Activated naive CD8-positive, alpha-beta T cell (primary cell): ENCODE data around the gene KDM8.

Experiments used
- H3K27ac Mint-ChIP-seq: one replicate; pipeline ENCODE4 v1.8.0; 2021; ENCODE audit warnings: mixed read lengths
- H3K27me3 Mint-ChIP-seq: one replicate; pipeline ENCODE4 v1.8.0; 2021; ENCODE audit warnings: mixed read lengths
- H3K36me3 Mint-ChIP-seq: one replicate; pipeline ENCODE4 v1.8.0; 2021; ENCODE audit warnings: mixed read lengths
- H3K4me1 Mint-ChIP-seq: one replicate; pipeline ENCODE4 v1.8.0; 2021; ENCODE audit warnings: low read depth, mixed read lengths
- H3K4me3 Mint-ChIP-seq: one replicate; pipeline ENCODE4 v1.8.0; 2021; ENCODE audit warnings: mild to moderate bottlenecking, mixed read lengths
- H3K9me3 Mint-ChIP-seq: one replicate; pipeline ENCODE4 v1.8.0; 2021; ENCODE audit warnings: low read depth, mixed read lengths

KDM8 gene

DNA sequence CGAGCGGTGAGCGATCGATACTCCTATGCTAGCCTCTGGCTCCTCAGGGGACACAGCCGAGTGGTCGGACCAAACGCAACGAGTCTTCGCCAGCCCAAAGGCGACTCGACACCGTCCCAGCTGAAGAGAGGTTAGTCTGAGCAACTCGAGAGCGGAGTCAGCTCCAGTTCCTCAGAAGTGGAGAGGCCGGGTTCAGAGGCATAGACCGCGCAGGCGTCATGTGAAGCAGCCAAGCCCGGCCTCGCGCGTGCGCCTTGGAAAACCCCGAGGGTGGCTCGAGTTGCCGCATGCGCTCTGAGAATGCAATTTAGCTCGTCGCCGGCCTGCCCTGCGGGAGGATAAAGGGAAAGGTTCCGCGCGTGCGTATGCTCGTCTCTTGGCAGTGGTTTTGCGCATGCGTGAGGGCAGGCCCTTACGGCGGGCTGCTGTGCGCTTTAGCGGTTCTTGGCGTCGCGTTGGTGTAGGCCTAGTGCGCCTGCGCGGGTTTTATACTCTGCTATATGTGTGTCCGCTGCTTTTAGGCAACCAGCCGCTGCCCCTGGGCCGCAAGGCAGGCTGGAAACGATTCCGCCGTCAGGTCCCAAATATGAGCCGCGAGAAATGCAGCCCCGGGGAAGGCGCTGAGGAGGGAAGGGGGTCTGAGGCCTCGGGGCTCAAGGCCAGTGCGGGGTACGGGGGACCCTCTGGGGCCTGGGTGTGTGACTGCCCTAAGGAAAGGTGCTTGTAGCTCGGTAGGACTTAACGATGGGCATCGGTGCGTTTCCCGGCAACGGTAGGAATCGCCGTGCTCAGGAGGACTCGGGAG is at the start of gene KDM8:
KDM8 (plus strand) TSS at position 20 of the 805 bp plus-strand sequence. CDS start 6,598 bp downstream, outside the sequence.
- Mint-ChIP-seq H3K4me1 (peaks cover 51% of the 10 kb centered on the region), H3K27me3 (no peaks in the 10 kb centered on the region), H3K36me3 (peaks cover 2% of the 10 kb centered on the region), H3K9me3 (no peaks in the 10 kb centered on the region), H3K4me3 (peak within 1 kb of the TSS; percentile 100), H3K27ac (peak within 1 kb of the TSS; percentile 100)

DNA sequence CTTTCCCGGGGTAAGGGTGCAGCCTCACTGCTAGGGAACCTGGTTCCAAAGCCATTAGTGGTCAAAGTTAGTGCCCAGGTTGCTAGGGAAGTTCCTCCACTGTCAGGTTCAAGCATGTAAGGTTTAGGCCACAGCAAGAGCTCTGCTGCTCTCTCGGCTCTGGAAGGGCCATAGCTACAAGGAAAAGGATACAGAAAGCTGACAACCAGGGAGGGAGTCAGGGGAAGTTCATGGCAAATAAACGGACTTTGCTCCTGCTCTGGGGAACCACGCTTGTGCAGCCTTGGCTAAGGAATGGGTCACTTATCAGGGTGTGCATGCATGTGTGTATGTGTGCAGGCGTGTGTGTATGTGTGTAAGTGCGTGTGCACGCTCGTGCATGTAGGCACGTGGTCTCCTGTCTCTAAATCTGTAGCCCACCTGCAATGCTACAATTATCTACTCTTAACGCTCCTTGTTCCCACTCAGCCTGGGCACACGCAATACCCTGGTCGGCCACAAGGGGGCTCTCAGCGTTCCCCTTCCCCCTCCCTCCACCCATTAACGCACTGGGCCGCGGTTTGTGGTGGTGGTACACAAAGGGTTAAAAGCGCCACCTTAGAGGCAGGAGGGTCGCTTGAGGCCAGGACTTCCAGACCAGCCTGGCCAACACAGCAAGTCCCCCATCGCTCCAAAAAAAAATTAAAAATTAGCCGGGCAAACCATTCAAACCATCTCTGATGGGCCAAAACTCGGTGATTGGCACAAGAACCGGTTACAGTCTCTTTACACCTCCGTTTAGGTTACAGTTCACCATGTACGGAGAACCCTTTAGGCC is 48.4 kb upstream of the KDM8 start:
- Mint-ChIP-seq H3K4me3 (no peak overlapping the region), H3K9me3 (no peaks in the 10 kb centered on the region), H3K36me3 (no peaks in the 10 kb centered on the region), H3K4me1 (peaks cover 19% of the 10 kb centered on the region), H3K27me3 (no peaks in the 10 kb centered on the region), H3K27ac (no peak overlapping the region)

DNA sequence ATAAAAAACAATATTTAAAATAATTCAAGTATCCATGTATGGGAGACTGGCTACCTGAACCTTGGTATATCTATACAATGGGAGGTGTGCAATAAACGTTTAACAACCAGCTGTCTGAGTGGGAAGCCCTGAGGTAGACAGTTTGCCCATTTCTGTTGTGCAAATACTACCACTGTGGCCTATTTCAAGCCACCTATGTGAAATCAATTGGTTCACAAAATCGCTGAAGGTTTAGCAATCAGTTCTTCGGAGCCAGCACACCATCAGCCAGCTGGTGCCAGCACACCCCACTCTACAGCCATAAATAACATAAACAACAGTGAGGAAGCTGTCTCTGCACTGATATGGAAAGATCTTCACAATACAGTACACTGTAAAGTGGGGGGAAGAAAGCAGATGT is 46.7 kb upstream of the KDM8 start:
- no peak overlapping the region for H3K4me3 Mint-ChIP-seq
- no peaks in the 10 kb centered on the region for H3K27me3 Mint-ChIP-seq
- H3K9me3 Mint-ChIP-seq = no peaks in the 10 kb centered on the region
- H3K27ac Mint-ChIP-seq = no peak overlapping the region
- H3K36me3 Mint-ChIP-seq = no peaks in the 10 kb centered on the region
- H3K4me1 Mint-ChIP-seq = peaks cover 17% of the 10 kb centered on the region

DNA sequence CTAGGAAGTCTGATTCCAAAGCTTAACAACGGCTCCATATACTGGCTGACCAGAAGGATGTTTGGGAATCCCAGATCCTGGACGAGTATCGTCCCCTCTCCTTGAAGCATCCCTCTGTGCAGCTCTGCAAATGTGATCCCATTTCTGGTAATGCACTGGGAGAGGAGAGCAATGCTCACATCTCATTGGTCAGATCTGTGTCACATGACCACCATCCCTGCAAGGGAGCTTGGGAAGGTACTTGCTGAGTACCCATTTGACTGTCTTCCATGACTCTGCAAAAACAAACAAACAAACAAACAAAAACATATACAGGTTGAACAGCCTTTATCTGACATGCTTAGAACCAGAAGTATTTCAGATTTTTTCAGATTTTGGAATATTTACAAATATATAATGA is 41.9 kb upstream of the KDM8 start:
- no peaks in the 10 kb centered on the region for H3K9me3 Mint-ChIP-seq
- no peaks in the 10 kb centered on the region for H3K27me3 Mint-ChIP-seq
- H3K36me3 Mint-ChIP-seq = peaks cover 2% of the 10 kb centered on the region
- H3K4me3 Mint-ChIP-seq = no peak overlapping the region
- no peak overlapping the region for H3K27ac Mint-ChIP-seq
- H3K4me1 Mint-ChIP-seq = peaks cover 3% of the 10 kb centered on the region

DNA sequence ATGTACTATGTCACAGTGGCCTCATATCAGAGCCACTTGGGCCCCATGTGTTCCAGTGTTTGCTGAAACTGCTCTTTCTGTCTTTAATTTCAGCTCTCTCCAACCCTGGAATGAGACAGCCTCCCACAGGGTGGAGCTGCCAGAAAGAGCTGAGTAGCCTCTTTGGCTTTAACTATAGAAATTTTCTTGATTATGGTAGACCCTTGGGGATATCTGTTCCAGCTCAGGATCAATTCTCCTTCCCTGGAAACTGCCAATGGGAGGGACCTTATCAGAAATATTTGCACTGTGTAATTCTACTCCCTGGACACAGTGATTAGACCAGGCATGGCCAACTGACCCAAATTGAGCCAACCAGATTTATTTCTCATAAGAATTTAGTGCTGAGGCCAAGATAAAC is 39.0 kb upstream of the KDM8 start:
- Mint-ChIP-seq H3K36me3 (peaks cover 2% of the 10 kb centered on the region), H3K27me3 (no peaks in the 10 kb centered on the region), H3K4me1 (peaks cover 22% of the 10 kb centered on the region), H3K27ac (no peak overlapping the region), H3K4me3 (no peak overlapping the region), H3K9me3 (no peaks in the 10 kb centered on the region)

DNA sequence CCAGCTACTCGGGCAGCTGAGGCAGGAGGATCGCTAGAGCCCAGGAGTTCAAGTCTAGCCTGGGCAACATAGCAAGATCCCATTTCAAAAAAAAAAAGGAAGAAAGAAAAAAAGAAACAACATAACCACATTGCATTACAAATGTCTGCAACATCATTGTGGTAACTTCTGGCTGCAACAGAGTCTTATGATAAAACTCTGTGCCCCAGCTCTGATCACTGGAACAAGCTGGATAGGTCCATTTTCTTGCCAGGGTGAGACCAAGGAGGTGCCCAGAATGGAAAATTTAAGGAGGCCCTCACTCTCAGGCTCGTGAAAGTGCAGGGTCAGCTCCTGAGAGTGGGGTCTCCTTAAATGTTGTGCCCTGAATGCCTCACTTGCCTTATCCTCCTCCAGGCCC is 37.8 kb upstream of the KDM8 start:
- H3K4me1 Mint-ChIP-seq = peaks cover 34% of the 10 kb centered on the region

DNA sequence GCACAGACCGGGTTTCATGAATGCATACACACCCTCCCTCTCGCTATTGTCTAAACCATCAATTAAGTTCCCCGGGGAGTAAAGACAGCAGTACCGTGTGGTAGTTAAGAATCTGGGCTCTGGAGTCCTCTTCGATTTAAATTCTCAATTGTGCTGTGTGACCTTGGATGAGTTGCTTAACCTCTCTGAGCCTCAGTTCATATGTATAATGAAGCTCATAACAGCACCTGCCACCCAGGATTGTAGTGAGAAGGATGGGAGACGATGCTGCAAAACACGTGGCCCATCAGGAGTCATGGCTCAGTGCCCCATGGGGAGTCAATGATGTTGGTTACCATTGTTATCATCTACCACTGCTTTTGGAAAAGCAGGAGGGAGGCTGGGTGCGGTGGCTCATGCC is 34.5 kb upstream of the KDM8 start:
- Mint-ChIP-seq H3K4me3 (no peak overlapping the region), H3K4me1 (peaks cover 64% of the 10 kb centered on the region), H3K27ac (no peak overlapping the region), H3K36me3 (peaks cover 4% of the 10 kb centered on the region), H3K27me3 (no peaks in the 10 kb centered on the region), H3K9me3 (peaks cover 4% of the 10 kb centered on the region)

More for the DNA sequence above, 37.8 kb upstream of the KDM8 start:
- Mint-ChIP-seq H3K27me3 (no peaks in the 10 kb centered on the region), H3K9me3 (no peaks in the 10 kb centered on the region), H3K36me3 (peaks cover 2% of the 10 kb centered on the region), H3K27ac (no peak overlapping the region), H3K4me3 (no peak overlapping the region)

DNA sequence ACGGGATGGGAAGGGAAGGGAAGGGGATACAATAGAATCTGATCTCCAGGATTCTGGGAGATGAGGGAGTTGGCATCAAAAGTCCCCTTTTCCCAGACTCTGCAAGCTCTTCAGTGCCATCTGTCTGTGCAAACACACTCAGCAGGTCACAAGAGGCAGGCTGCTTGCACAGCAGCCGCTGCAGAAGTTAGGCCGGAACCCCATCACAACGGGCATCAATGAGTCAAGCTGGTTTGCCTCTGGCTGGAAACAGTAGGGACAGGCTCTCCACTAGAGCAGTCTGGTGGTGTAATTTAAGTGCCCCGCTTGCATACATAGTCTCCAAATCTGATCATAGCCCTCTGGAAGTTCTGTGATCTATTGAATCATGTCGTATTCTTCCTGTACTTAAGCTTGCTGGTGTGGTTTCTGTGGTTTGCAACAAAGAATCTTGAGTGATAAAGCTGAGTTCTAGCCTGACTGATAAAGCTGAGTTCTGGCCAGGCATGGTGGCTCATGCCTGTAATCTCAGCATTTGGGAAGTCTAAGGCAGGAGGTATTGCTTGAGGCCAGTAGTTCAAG is 33.7 kb upstream of the KDM8 start:
- Mint-ChIP-seq H3K4me3 (peak overlapping the region; percentile 54), H3K9me3 (peaks cover 4% of the 10 kb centered on the region), H3K27ac (peak overlapping the region; percentile 75), H3K27me3 (no peaks in the 10 kb centered on the region), H3K36me3 (peaks cover 4% of the 10 kb centered on the region), H3K4me1 (peaks cover 72% of the 10 kb centered on the region)

DNA sequence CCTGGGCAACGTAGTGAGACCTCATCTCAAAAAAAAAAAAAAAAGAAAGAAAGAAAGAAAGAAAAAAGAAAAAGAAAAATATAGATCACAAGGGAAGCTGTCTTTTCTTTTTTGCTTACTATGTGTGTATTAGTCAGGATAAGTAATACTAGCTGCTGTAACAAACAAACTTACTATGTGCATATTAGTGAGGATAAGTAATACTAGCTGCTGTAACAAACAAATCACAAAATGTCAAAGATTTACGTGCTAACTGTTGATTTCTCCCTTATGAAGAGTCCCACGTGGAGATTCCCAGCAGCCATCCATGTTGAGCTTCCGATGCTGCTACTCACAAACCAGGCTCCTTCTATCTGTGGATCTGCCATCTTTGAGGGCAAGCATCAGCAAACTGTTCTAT is 31.7 kb upstream of the KDM8 start:
- peaks cover 4% of the 10 kb centered on the region for H3K9me3 Mint-ChIP-seq
- no peak overlapping the region for H3K4me3 Mint-ChIP-seq
- H3K27ac Mint-ChIP-seq = no peak overlapping the region
- peaks cover 85% of the 10 kb centered on the region for H3K4me1 Mint-ChIP-seq
- H3K27me3 Mint-ChIP-seq = no peaks in the 10 kb centered on the region
- H3K36me3 Mint-ChIP-seq = peaks cover 4% of the 10 kb centered on the region

DNA sequence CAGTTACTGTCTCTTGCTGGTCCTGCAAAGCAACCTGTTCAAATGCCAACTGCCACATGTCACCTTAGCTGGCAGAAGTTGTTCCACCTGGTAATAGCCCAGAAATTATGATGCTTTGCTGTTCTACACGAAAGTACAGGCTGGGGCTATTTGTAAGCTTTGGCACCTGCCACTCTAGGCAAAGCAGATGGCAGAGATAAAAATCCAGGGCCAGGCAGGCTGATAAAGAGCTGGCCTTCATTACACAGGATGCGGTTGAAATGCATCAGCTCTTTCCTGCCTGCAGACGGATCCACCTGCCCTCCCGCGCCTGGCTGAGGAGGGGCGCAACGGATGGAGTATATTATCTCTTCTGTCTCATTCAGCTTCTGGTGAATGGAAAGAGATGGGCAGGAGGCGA is 29.3 kb upstream of the KDM8 start:
- H3K9me3 Mint-ChIP-seq = peaks cover 4% of the 10 kb centered on the region
- H3K36me3 Mint-ChIP-seq = peaks cover 4% of the 10 kb centered on the region
- peak overlapping the region; percentile 67 for H3K27ac Mint-ChIP-seq
- H3K27me3 Mint-ChIP-seq = no peaks in the 10 kb centered on the region
- H3K4me3 Mint-ChIP-seq = peak overlapping the region; percentile 17
- peaks cover 88% of the 10 kb centered on the region for H3K4me1 Mint-ChIP-seq

DNA sequence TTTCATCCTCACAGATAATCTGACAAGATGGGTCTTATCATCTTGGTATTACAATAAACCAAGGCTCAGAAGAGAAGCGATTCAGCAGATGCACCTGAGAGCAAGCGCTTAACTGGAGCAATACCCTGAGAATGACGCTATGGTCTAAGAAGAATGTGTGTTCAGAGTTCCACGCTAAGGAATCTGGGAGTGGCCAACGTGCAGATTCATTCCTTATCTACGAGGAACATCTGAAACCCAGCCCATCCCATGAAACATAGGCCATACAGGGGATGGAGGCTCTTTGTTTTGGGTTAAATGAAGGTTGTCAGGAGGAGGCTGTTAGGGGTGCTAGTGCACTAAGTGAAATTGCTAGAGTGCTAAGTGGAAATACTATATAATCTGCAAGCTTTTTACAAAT is 28.5 kb upstream of the KDM8 start:
- H3K27ac Mint-ChIP-seq = no peak overlapping the region
- H3K27me3 Mint-ChIP-seq = no peaks in the 10 kb centered on the region
- peaks cover 4% of the 10 kb centered on the region for H3K9me3 Mint-ChIP-seq
- H3K4me3 Mint-ChIP-seq = no peak overlapping the region
- peaks cover 4% of the 10 kb centered on the region for H3K36me3 Mint-ChIP-seq
- H3K4me1 Mint-ChIP-seq = peaks cover 88% of the 10 kb centered on the region

DNA sequence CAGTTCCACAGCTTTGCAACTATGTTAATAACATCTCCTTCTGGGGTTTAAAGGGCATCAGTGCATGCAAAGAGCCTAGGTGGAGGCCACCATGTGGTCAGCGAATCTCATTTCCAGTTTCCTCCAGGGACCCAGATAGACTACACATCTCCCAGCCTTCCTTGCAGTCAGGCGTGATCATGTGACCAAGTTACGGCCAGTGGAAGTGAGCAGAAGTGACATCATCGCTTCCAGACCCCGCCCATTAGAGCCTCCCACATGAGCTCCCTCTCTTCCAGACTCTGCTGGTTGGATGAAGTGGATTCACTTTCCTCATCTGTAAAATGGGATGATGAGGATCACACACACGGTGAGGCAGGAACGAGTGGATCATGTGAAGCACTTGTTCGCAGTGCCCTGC is 27.4 kb upstream of the KDM8 start:
- peaks cover 4% of the 10 kb centered on the region for H3K36me3 Mint-ChIP-seq
- no peak overlapping the region for H3K27ac Mint-ChIP-seq
- peaks cover 80% of the 10 kb centered on the region for H3K4me1 Mint-ChIP-seq
- no peak overlapping the region for H3K4me3 Mint-ChIP-seq
- H3K27me3 Mint-ChIP-seq = no peaks in the 10 kb centered on the region
- H3K9me3 Mint-ChIP-seq = peaks cover 4% of the 10 kb centered on the region

DNA sequence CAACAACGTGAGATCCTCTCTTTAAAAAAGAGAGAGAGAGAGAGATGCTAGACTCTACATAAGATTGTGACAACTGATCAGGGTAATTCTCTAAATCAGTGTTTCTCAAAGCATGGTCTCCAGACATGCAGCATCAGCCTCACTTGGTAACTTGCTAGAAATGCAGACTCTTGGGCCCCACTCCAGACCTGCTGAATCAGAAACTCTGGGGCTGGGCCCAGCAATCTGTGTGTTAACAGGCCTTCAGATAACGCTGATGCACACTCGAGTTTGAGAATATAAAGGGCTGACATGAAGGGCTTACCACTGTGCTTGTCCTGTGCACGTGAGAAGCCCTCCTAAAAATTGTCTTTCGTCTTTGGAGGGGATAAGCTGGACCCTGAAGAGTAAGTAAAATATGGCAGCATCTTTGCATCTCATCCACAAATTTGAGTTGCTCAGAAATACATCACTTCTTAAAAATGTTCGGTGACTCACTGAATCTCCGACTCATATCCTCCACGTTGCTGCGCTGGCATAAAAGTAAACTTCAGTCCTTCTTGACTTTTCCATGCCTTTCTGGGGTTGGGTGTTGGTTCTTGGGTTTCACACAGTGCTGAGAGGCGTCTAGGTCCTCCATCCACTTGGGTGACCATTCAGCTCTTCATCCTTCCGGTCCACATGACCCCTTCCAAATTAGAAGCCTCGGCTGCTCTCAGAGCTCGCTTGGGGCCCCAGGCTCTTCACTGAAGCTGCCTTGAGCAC is 26.1 kb upstream of the KDM8 start:
- Mint-ChIP-seq H3K4me1 (peaks cover 74% of the 10 kb centered on the region), H3K4me3 (peak overlapping the region; percentile 38), H3K9me3 (peaks cover 3% of the 10 kb centered on the region), H3K36me3 (no peaks in the 10 kb centered on the region), H3K27me3 (no peaks in the 10 kb centered on the region), H3K27ac (peak overlapping the region; percentile 84)

DNA sequence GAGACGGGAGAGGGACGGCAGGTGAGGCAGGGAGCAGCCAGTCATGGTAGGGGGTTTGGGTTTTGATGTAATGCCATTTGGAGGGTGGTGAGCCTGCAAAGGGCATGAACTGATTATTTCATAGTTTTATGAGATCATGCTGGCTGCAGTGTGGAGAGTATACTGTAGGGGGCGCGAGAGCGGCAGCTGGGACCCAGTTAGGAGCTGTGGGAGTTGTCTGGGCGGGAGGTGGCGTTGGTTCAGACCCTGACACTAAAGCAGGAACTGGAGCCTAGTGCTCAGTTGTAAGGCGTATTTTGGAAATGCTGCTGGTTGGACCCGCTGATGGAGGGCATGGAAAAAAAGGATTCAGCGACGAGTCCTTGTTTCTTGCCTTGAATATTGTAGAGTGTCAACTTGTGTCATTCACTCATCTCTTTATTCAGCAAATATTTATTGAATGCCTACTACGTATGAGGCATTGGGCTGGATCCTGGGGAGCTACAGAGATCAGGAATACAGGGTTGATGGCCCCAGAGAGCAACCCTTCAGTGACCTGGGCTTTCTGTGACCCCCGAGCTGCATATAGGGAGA is 23.7 kb upstream of the KDM8 start:
- H3K4me3 Mint-ChIP-seq = peak overlapping the region; percentile 20
- peaks cover 50% of the 10 kb centered on the region for H3K4me1 Mint-ChIP-seq
- H3K27me3 Mint-ChIP-seq = no peaks in the 10 kb centered on the region
- peak overlapping the region; percentile 46 for H3K27ac Mint-ChIP-seq
- no peaks in the 10 kb centered on the region for H3K36me3 Mint-ChIP-seq
- H3K9me3 Mint-ChIP-seq = peaks cover 3% of the 10 kb centered on the region
